ENCODE results near the gene NDN. TPM values are rescaled to one million over a fixed set of nuclear protein-coding genes. Genes with fewer than 3 reads are reported as not detected.

The NDN gene
- total and polyA plus RNA-seq, 7 donors: 5.5 to 96.2 (median 56.7) TPM

DNA sequence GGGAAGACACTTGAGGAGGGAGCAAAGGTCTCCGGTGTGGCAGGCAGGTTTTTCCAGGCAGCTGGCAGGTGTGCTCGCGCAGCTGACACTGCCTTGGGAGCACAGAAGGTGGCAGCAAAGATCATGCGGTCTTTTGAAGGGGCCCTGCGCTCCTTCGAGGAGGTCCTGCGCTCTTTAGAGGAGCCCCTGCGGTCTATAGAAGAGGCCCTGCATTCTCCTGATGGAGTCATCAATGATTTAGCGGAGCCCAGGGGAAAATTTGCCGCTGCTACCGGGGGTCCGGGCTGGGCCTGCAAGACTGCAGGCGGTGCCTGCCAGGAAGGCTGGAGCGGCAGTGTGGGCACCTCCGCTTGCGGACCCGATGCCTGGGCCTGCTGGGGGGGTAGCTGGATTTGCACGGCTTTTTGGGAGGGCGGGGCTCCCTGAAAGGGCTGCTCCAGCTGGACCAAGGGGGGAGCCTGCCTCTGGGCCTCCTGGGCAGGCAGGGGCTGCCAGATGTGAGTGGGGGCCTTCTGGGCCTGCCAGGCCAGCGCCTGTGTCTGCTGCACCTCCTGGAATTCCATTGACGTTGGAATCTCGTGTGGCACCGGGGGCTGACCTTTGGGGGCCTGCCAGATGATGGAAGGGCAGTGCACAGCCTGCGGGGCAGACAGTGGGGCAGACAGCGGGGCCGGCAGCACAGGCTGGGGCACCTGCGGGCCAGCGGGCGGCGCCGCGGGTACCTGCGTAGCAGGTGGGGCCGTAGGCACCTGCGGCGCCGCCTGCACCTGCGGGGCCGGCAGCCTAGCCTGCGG is 41.5 kb downstream of the NDN start:
- 79 to 90% methylated on average over 40 of the region's 40 CpGs for WGBS, 2 donors
- Histone ChIP-seq H3K4me1 (peaks cover 0 to 10% (median 0%) of the 10 kb centered on the region in 4 donors), H3K36me3 (no peaks in the 10 kb centered on the region), H3K4me3 (no peak overlapping the region), H3K27ac (no peak overlapping the region), H3K9me3 (no peaks in the 10 kb centered on the region), H3K27me3 (peaks cover 3 to 30% (median 21%) of the 10 kb centered on the region in 3 donors)
- no peak for DNase-seq
- intact Hi-C loops (cut with DNase I): no loop called here
- TF ChIP-seq, protein P1, sequence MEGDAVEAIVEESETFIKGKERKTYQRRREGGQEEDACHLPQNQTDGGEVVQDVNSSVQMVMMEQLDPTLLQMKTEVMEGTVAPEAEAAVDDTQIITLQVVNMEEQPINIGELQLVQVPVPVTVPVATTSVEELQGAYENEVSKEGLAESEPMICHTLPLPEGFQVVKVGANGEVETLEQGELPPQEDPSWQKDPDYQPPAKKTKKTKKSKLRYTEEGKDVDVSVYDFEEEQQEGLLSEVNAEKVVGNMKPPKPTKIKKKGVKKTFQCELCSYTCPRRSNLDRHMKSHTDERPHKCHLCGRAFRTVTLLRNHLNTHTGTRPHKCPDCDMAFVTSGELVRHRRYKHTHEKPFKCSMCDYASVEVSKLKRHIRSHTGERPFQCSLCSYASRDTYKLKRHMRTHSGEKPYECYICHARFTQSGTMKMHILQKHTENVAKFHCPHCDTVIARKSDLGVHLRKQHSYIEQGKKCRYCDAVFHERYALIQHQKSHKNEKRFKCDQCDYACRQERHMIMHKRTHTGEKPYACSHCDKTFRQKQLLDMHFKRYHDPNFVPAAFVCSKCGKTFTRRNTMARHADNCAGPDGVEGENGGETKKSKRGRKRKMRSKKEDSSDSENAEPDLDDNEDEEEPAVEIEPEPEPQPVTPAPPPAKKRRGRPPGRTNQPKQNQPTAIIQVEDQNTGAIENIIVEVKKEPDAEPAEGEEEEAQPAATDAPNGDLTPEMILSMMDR (IDR thresholded peaks at IDR 0.05): no peak

DNA sequence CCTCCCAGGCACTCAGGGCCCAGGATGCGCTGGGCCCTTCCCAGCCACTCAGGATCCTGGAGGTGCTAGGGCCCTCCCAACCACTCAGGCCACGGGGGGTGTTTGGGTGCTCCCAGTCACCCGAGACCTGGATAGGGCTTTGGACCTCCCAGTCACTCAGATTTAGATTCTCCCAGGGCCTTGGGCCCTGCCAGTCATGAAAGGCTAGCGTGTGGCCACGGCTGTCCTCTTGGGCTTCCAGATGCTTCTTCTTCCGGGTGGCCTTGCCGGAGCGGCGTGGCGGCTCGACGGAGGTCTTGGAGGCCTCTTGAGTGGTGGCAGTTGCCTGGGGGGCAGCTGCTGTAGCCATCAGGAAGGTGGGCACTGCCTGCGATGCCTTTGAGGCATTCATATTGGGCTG is 42.3 kb downstream of the NDN start:
- Histone ChIP-seq H3K4me3 (no peak overlapping the region), H3K36me3 (no peaks in the 10 kb centered on the region), H3K9me3 (no peaks in the 10 kb centered on the region), H3K4me1 (peaks cover 0 to 10% (median 0%) of the 10 kb centered on the region in 4 donors), H3K27me3 (peaks cover 3 to 27% (median 21%) of the 10 kb centered on the region in 3 donors), H3K27ac (no peak overlapping the region)
- TF ChIP-seq, protein P1 (IDR thresholded peaks at IDR 0.05): no peak
- TF ChIP-seq EP300 (IDR thresholded peaks at IDR 0.05) (no peak), POLR2AphosphoS5 (IDR thresholded peaks at IDR 0.05) (no peak), POLR2A (IDR thresholded peaks at IDR 0.05) (no peak)
- WGBS, 2 donors: 70 to 86% methylated on average over 13 of the region's 13 CpGs
- intact Hi-C loops (cut with DNase I): loop anchor here (5.0 kb wide), 1 partner anchor 232 kb away; no protein-coding TSS in a partner anchor
- DNase-seq: no peak

DNA sequence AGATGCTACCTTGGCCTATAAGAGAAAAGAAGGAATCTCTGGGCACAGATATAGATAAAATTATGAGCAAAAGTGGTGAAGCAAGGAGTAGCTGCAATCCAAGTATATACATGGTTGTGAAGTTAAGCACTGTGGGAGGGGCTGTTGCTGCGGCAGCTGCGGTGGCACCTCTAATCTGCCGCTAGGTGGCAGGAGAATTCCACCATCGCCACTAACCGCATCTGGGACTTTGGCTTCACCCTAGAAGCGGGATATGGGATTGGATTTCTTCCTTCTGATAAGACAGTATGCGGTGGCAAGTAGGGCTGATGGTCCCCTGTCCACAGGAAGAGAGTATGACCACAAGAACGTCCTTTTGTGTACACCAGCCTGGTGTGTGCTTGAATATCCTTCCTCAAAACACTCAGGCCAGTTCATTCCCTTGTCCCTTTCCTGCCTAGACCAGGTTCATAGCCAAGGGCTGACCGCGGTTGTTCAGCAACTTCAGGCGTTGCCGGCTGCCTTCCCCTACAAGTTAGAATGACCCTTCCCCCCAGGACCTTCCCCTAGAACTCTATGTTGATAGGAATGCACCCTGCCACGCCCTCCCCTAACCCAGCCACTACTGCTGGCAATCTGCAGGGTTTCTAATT is 44.6 kb downstream of the NDN start:
- Histone ChIP-seq H3K27ac (no peak overlapping the region), H3K4me3 (no peak overlapping the region), H3K9me3 (no peaks in the 10 kb centered on the region), H3K27me3 (peaks cover 3 to 19% (median 13%) of the 10 kb centered on the region in 3 donors), H3K36me3 (no peaks in the 10 kb centered on the region), H3K4me1 (peaks cover 0 to 6% (median 0%) of the 10 kb centered on the region in 4 donors)
- intact Hi-C loops (cut with DNase I): loop anchor here (5.0 kb wide), 1 partner anchor 235 kb away; no protein-coding TSS in a partner anchor
- peak; percentile 70 for DNase-seq
- TF ChIP-seq, protein P1 (IDR thresholded peaks at IDR 0.05): peak; percentile 39 to 79 (median 60)
- TF ChIP-seq POLR2A (IDR thresholded peaks at IDR 0.05): no peak
- TF ChIP-seq POLR2AphosphoS5 (IDR thresholded peaks at IDR 0.05): no peak
- TF ChIP-seq EP300 (IDR thresholded peaks at IDR 0.05): no peak
- 14 to 22% methylated on average over 13 of the region's 13 CpGs for WGBS, 2 donors

Other genes with a start within 250 kb of the NDN start
- under 1 TPM in 1 of 4 donors, not detected in 3; 0.14 TPM for gene GOLGA6L2, start 240.1 kb downstream of the NDN start, total RNA-seq
- gene GOLGA6L2, start 240.1 kb downstream of the NDN start, polyA plus RNA-seq: not detected
- gene MKRN3, start 121.6 kb downstream of the NDN start, total RNA-seq: 1 to 10 TPM in 2 of 4 donors, under 1 TPM in 2; 0.27 to 2.1 (median 0.94) TPM
- 1 to 10 TPM in 1 of 3 donors, not detected in 2; 1.1 TPM for gene MKRN3, start 121.6 kb downstream of the NDN start, polyA plus RNA-seq
- under 1 TPM; under 0.01 to 0.83 (median 0.44) TPM for gene MAGEL2, start 39.4 kb downstream of the NDN start, total RNA-seq
- under 1 TPM in 1 of 3 donors, not detected in 2; 0.17 TPM for gene MAGEL2, start 39.4 kb downstream of the NDN start, polyA plus RNA-seq